H1 (cell line): ENCODE measurements around the gene RAP1GDS1. TPM values are rescaled to one million over a fixed set of nuclear protein-coding genes. Genes with fewer than 3 reads are reported as not detected.

Experiments used
- CTCF ChIA-PET: fragments of 300-600 bp; sonication (Branson Sonifier 250); formaldehyde crosslinking; loops from one replicate; lab custom pipeline; 2021; ENCODE audit not compliant: partially characterized antibody; lab: Charles Lee
- POLR2A ChIA-PET: fragments of 300-600 bp; sonication (Branson Sonifier 250); formaldehyde crosslinking; loops from one replicate; lab custom pipeline; 2021; ENCODE audit warnings: inconsistent platforms; ENCODE audit not compliant: partially characterized antibody; lab: Charles Lee
- DNase-seq, 2 experiments: peaks; one replicate each; pipeline versions ENCODE4 v3.0.0 to v3.0.0-alpha.2; 2010 to 2022; ENCODE audit warnings: low spot score in 2 of 2, low read depth in 1 of 2, mixed read lengths in 1 of 2
- FAIRE-seq: peaks from 2 replicates; lab custom pipeline; 2011; peaks lifted over from hg19 to GRCh38; lab: Jason Lieb, UNC
- H2AFZ ChIP-seq: 2 replicates; pipeline ENCODE4 v1.8.1; 2012; ENCODE audit warnings: low read length, inconsistent platforms
- H2AK5ac ChIP-seq: 2 replicates; pipeline ENCODE4 v1.6.1; 2013; ENCODE audit warnings: low read depth, low read length
- H2BK120ac ChIP-seq: replicated peaks from 2 replicates; pipeline ENCODE3; 2013; ENCODE audit warnings: low read depth, low read length, inconsistent platforms
- H2BK12ac ChIP-seq: 2 replicates; pipeline ENCODE4 v1.6.1; 2013; ENCODE audit warnings: low read depth, low read length
- H2BK15ac ChIP-seq: 2 replicates; pipeline ENCODE4 v1.6.1; 2013; ENCODE audit warnings: low read length
- H2BK20ac ChIP-seq: 2 replicates; pipeline ENCODE4 v1.6.1; 2013; ENCODE audit warnings: low read length
- H2BK5ac ChIP-seq: 2 replicates; pipeline ENCODE4 v1.6.1; 2013; ENCODE audit warnings: low read depth, low read length
- H3K14ac ChIP-seq: 2 replicates; pipeline ENCODE4 v1.6.1; 2013; ENCODE audit warnings: inconsistent platforms; ENCODE audit not compliant: insufficient read length
- H3K18ac ChIP-seq: 2 replicates; pipeline ENCODE4 v1.6.1; 2013; ENCODE audit warnings: low read length; ENCODE audit errors: extremely low read depth
- H3K23ac ChIP-seq: 2 replicates; pipeline ENCODE4 v1.6.1; 2013; ENCODE audit warnings: inconsistent platforms; ENCODE audit not compliant: insufficient read length
- H3K23me2 ChIP-seq: 2 replicates; pipeline ENCODE4 v1.6.1; 2013; ENCODE audit warnings: low read depth, low read length
- H3K27ac ChIP-seq: 2 replicates; pipeline ENCODE4 v1.6.1; 2011; ENCODE audit warnings: low read depth, low read length, inconsistent platforms
- H3K27me3 ChIP-seq, 4 experiments: replicated peaks in 1 of 4; 1 replicate in 1 of 4; 2 replicates in 3 of 4; pipeline versions ENCODE4 v1.6.1 to v1.8.1; 2011 to 2013; ENCODE audit warnings: low read length in 3 of 4, mild to moderate bottlenecking in 3 of 4, inconsistent platforms in 2 of 4, mixed read lengths in 2 of 4, moderate library complexity in 1 of 4; ENCODE audit not compliant: control insufficient read depth in 3 of 4, insufficient read depth in 3 of 4; ENCODE audit errors: extremely low read depth in 1 of 4
- H3K36me3 ChIP-seq, 4 experiments: 2 replicates each; pipeline versions ENCODE4 v1.6.1 to v1.8.1; 2011 to 2013; ENCODE audit warnings: mild to moderate bottlenecking in 4 of 4, low read length in 3 of 4, moderate library complexity in 2 of 4, control low read depth in 1 of 4, inconsistent platforms in 1 of 4; ENCODE audit not compliant: insufficient read depth in 4 of 4, control insufficient read depth in 2 of 4
- H3K4ac ChIP-seq: replicated peaks from 2 replicates; pipeline ENCODE3; 2013; ENCODE audit warnings: low read length, low read depth, mixed read lengths, inconsistent platforms; ENCODE audit not compliant: insufficient read length
- H3K4me1 ChIP-seq, 4 experiments: replicated peaks in 1 of 4; 1 replicate in 1 of 4; 2 replicates in 3 of 4; pipeline versions ENCODE4 v1.6.1 to v1.8.1; 2011 to 2013; ENCODE audit warnings: low read length in 3 of 4, inconsistent platforms in 2 of 4, mixed read lengths in 1 of 4; ENCODE audit not compliant: insufficient read depth in 4 of 4, control insufficient read depth in 3 of 4
- H3K4me2 ChIP-seq, 2 experiments: 2 replicates each; pipeline versions ENCODE4 v1.6.1 to v1.8.1; 2011 to 2013; ENCODE audit warnings: low read depth in 2 of 2, low read length in 2 of 2, control low read depth in 1 of 2, inconsistent platforms in 1 of 2, mild to moderate bottlenecking in 1 of 2; ENCODE audit not compliant: insufficient read depth in 1 of 2
- H3K4me3 ChIP-seq, 4 experiments: fragments of 200-600, 300-600 bp in 1 of 4; sonication (generic), shearing (Covaris generic), sonication (Bioruptor Twin) in 1 of 4; 2 replicates each; pipeline versions ENCODE4 v1.5.1 to v1.8.1; 2011 to 2016; ENCODE audit warnings: low read length in 4 of 4, low read depth in 3 of 4, control low read depth in 2 of 4, inconsistent platforms in 2 of 4, mild to moderate bottlenecking in 2 of 4, mixed read lengths in 1 of 4, moderate library complexity in 1 of 4; ENCODE audit not compliant: insufficient read depth in 2 of 4; ENCODE audit errors: extremely low read depth in 1 of 4
- H3K56ac ChIP-seq: replicated peaks from 2 replicates; pipeline ENCODE3; 2013; ENCODE audit warnings: low read depth, mild to moderate bottlenecking, mixed read lengths, low read length, inconsistent platforms; ENCODE audit not compliant: insufficient read length
- H3K79me1 ChIP-seq: 2 replicates; pipeline ENCODE4 v1.6.1; 2013; ENCODE audit warnings: low read depth, low read length, control low read depth
- H3K79me2 ChIP-seq, 2 experiments: 2 replicates each; pipeline versions ENCODE4 v1.6.1 to v1.8.1; 2012 to 2013; ENCODE audit warnings: low read length in 2 of 2, mild to moderate bottlenecking in 2 of 2, inconsistent platforms in 1 of 2; ENCODE audit not compliant: insufficient read depth in 2 of 2, control insufficient read depth in 1 of 2
- H3K9ac ChIP-seq, 4 experiments: replicated peaks in 1 of 4; 1 replicate in 1 of 4; 2 replicates in 3 of 4; pipeline versions ENCODE4 v1.6.1 to v1.8.1; 2011 to 2013; ENCODE audit warnings: low read depth in 3 of 4, low read length in 3 of 4, control low read depth in 2 of 4, mild to moderate bottlenecking in 2 of 4, moderate library complexity in 2 of 4, inconsistent platforms in 1 of 4; ENCODE audit errors: extremely low read depth in 1 of 4
- H3K9me3 ChIP-seq, 2 experiments: 2 replicates each; pipeline versions ENCODE4 v1.6.1 to v1.8.1; 2012 to 2013; ENCODE audit warnings: mild to moderate bottlenecking in 2 of 2, moderate library complexity in 2 of 2, control low read depth in 1 of 2, inconsistent platforms in 1 of 2, low read depth in 1 of 2, low read length in 1 of 2, mixed read lengths in 1 of 2; ENCODE audit not compliant: insufficient read depth in 2 of 2
- H4K20me1 ChIP-seq, 2 experiments: replicated peaks in 1 of 2; 2 replicates each; pipeline versions ENCODE3 to v1.8.1; 2011 to 2013; ENCODE audit warnings: inconsistent platforms in 2 of 2, low read length in 2 of 2, mild to moderate bottlenecking in 1 of 2; ENCODE audit not compliant: insufficient read depth in 2 of 2, control insufficient read depth in 1 of 2
- H4K5ac ChIP-seq: 2 replicates; pipeline ENCODE4 v1.6.1; 2013; ENCODE audit warnings: low read length, low read depth, mixed read lengths, inconsistent platforms; ENCODE audit not compliant: insufficient read length
- H4K8ac ChIP-seq: 2 replicates; pipeline ENCODE4 v1.8.0; 2013; ENCODE audit warnings: mild to moderate bottlenecking, moderate library complexity, low read length, inconsistent platforms; ENCODE audit not compliant: insufficient read depth; ENCODE audit errors: extremely low read depth
- H4K91ac ChIP-seq: replicated peaks from 2 replicates; pipeline ENCODE3; 2013; ENCODE audit warnings: low read length, mixed read lengths, inconsistent platforms; ENCODE audit not compliant: insufficient read length
- CREB1 ChIP-seq: IDR thresholded peaks from 2 replicates; pipeline ENCODE4 v1.6.1; 2012; ENCODE audit warnings: inconsistent platforms
- FOSL1 ChIP-seq: IDR thresholded peaks from 2 replicates; pipeline ENCODE4 v1.6.1; 2011; ENCODE audit warnings: mild to moderate bottlenecking, low read depth, low read length, moderate library complexity; ENCODE audit not compliant: insufficient read depth
- GTF2F1 ChIP-seq: IDR thresholded peaks from 2 replicates; pipeline ENCODE4 v1.6.1; 2012; ENCODE audit warnings: low read depth, low read length, improper control_type of control experiment, borderline replicate concordance
- HDAC2 ChIP-seq, 2 experiments: fragments of 300-600 bp in 1 of 2; sonication (generic) in 1 of 2; IDR thresholded peaks; 2 replicates each; pipeline ENCODE4 v1.6.1; 2011 to 2012; ENCODE audit warnings: low read depth in 2 of 2, low read length in 2 of 2, mild to moderate bottlenecking in 2 of 2, moderate library complexity in 2 of 2, borderline replicate concordance in 1 of 2, inconsistent platforms in 1 of 2
- HDAC6 ChIP-seq: IDR thresholded peaks from one replicate; pipeline ENCODE4 v1.7.1; 2012; ENCODE audit warnings: low read depth, mild to moderate bottlenecking, inconsistent platforms, low read length, moderate library complexity
- KDM1A ChIP-seq: fragments of 200-600, 300-600 bp; sonication (generic); IDR thresholded peaks from 2 replicates; pipeline ENCODE4 v1.7.1; 2016; ENCODE audit warnings: mild to moderate bottlenecking, low read length, borderline replicate concordance
- RXRA ChIP-seq: IDR thresholded peaks from 2 replicates; pipeline ENCODE4 v1.6.1; 2011; ENCODE audit warnings: low read depth, mild to moderate bottlenecking, low read length, moderate library complexity; ENCODE audit not compliant: insufficient read depth
- SIX5 ChIP-seq: IDR thresholded peaks from 2 replicates; pipeline ENCODE4 v1.6.1; 2011; ENCODE audit warnings: mild to moderate bottlenecking, low read depth, low read length
- SRF ChIP-seq: IDR thresholded peaks from 2 replicates; pipeline ENCODE4 v1.6.1; 2011; ENCODE audit warnings: mild to moderate bottlenecking, low read depth, low read length, moderate library complexity
- TAF7 ChIP-seq: optimal IDR thresholded peaks from 2 replicates; pipeline ENCODE3; 2011; ENCODE audit warnings: low read depth, mild to moderate bottlenecking, inconsistent platforms, low read length, moderate library complexity, borderline replicate concordance
- WGBS, 2 experiments: shearing (Covaris generic) in 1 of 2; methylation state at CpG; one replicate each; pipeline versions ENCODE4 v1.1.6 to v1.1.7; 2013 to 2015; ENCODE audit warnings: low lambda C conversion rate in 2 of 2, mixed read lengths in 2 of 2, inconsistent platforms in 1 of 2, low coverage in 1 of 2, missing lambda C conversion rate in 1 of 2; ENCODE audit not compliant: insufficient replicate concordance in 2 of 2, insufficient coverage in 1 of 2, insufficient read length in 1 of 2; ENCODE audit errors: extremely low coverage in 1 of 2, missing lambda C conversion rate in 1 of 2; 5-methylcytosine and 5-hydroxymethylcytosine counted together
- polyA plus RNA-seq, 7 experiments: library from polyadenylated mRNA; depleted of rRNA in 3 of 7; stranded (reverse) in 5 of 7; unstranded in 2 of 7; fragments of >200 nt in 5 of 7; fragments of 200-250 nt in 2 of 7; gene quantifications; 1 replicate in 5 of 7; 2 replicates in 1 of 7; 4 replicates in 1 of 7; pipeline versions ENCODE4 v1.2.1 to v1.2.3, GENCODE V29; 2011 to 2013; ENCODE audit warnings: missing spikeins in 2 of 7, mixed read lengths in 2 of 7
- total RNA-seq: library from RNA; stranded (reverse); fragmentation: NEBNext Ultra II Directional; extraction: Animal tissue kit (Norgen Biotek cat#: 25700); gene quantifications from 2 replicates; pipeline ENCODE4 v1.2.1, GENCODE V29; 2021
- TF ChIP-seq, protein P1 (sequence below): IDR thresholded peaks from 2 replicates; pipeline ENCODE4 v1.6.1; 2012; ENCODE audit warnings: inconsistent platforms

RAP1GDS1 gene
- total and polyA plus RNA-seq, 2 of the 8 experiments (the other 6 are each of a cell fraction or from before 2014, with no cell fraction given), result 12.8 to 31.9 TPM

DNA sequence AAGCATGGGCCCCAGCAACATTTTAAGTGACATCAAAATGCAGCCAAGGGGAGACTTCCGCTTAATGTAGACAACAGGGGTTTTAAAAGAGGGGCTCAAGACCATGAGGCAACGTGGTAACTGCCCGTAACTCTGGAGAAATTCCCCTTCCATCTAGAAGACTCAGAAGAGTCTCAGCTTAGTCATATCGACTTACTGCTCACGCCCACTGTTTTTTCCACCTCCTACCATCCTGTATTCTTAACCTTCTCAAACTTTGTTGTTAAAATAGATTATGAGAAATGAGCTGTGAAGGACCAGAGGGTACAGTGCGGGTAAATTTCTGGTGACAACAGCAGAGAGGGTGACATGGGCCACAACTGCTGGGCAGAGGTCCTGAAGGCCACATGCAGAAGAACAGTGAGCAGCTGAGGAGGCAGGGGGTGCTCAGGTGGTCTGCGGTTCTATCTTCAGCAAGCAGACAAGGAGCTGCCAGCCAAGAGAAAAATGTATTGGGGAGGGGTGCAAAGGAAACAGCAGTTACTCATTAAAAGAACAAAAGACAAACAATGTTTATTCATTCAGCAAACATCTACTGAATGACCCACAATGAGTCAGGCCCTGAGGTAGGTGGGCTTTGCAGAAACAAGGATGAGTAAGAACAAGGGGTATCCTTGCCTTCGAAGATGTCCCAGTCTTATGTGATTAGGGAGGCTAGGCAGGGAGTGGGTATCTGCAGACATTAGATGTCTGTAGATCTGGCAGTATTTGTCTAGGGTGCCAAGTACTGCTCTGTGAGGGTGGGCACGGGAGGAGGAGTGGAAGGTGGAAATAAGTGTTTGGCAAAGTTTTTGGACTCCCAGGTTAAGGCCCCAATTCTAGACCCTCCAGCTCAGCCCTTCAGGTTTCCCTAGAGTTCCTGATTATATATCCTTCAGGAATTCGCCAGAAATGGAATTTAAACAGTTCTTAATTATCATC is 221.9 kb downstream of the RAP1GDS1 start:
- Histone ChIP-seq H3K23me2 (no peaks in the 10 kb centered on the region), H2BK12ac (no peak overlapping the region), H2AK5ac (no peak overlapping the region), H4K5ac (no peak overlapping the region), H3K18ac (no peak overlapping the region), H3K79me1 (no peaks in the 10 kb centered on the region), H3K56ac (no peak overlapping the region), H2BK15ac (no peak overlapping the region; the same call in 1 of the 2 replicates), H3K4me3 (no peak overlapping the region), H2BK5ac (peak overlapping the region; percentile 30; the same call in 1 of the 2 replicates), H3K4ac (no peak overlapping the region), H4K20me1 (no peaks in the 10 kb centered on the region), H3K36me3 (no peaks in the 10 kb centered on the region), H3K9ac (no peak overlapping the region), H2BK20ac (no peak overlapping the region), H3K27me3 (no peaks in the 10 kb centered on the region), H4K91ac (no peak overlapping the region), H3K27ac (no peak overlapping the region), H4K8ac (no peak overlapping the region), H3K23ac (no peak overlapping the region), H3K79me2 (no peaks in the 10 kb centered on the region), H3K14ac (no peak overlapping the region), H2BK120ac (no peak overlapping the region), H3K4me1 (peaks cover 0 to 15% (median 8%) of the 10 kb centered on the region in 4 experiments; a peak in 4 of 7 replicates), H2AFZ (no peak overlapping the region), H3K4me2 (no peak overlapping the region), H3K9me3 (no peaks in the 10 kb centered on the region)
- WGBS, 2 experiments, result 88% methylated on average over 10 of the region's 10 CpGs; no CpG with 5 or more reads in 1 of the 2 experiments
- FAIRE-seq, result no peak
- ChIA-PET POLR2A (no interaction called here), CTCF (interaction anchor here (0.7 to 3.1 kb wide), 7 partner anchors 8 to 33 kb away, joined by 3 to 12 read pairs (median 4); no protein-coding TSS in a partner anchor)
- no peak for DNase-seq
- TF ChIP-seq, protein P1, sequence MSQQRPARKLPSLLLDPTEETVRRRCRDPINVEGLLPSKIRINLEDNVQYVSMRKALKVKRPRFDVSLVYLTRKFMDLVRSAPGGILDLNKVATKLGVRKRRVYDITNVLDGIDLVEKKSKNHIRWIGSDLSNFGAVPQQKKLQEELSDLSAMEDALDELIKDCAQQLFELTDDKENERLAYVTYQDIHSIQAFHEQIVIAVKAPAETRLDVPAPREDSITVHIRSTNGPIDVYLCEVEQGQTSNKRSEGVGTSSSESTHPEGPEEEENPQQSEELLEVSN, result no peak
- TF ChIP-seq GTF2F1, result no peak
- TF ChIP-seq HDAC6, result no peak
- no peak for TF ChIP-seq KDM1A
- no peak for TF ChIP-seq RXRA
- no peak for TF ChIP-seq SIX5
- TF ChIP-seq SRF, result no peak
- no peak for TF ChIP-seq CREB1
- TF ChIP-seq HDAC2 (IDR thresholded peaks at IDR 0.05; ENCODE audit: borderline replicate concordance in 1 of 2, low read depth in 2 of 2, low read length in 2 of 2), result no peak
- no peak for TF ChIP-seq TAF7
- no peak for TF ChIP-seq FOSL1
